GM23338 (cell line): ENCODE data around the gene OTC. TPM values are rescaled to one million over a fixed set of nuclear protein-coding genes. Genes with fewer than 3 reads are reported as not detected.

ENCODE experiments used
- ATAC-seq: fragments of 200-7000 bp; cut with Tn5 transposase; 3 replicates; pipeline ENCODE4 v1.9.1; 2020
- DNase-seq: peaks from one replicate; pipeline ENCODE4 v3.0.0-alpha.2; 2015; ENCODE audit warnings: low spot score
- H2AFZ ChIP-seq: fragments of 200-600 bp; sonication (generic); 2 replicates; pipeline ENCODE4 v1.8.0; 2016; ENCODE audit warnings: antibody characterized with exemption, mild to moderate bottlenecking, moderate library complexity
- H3F3A ChIP-seq: fragments of 200-600 bp; sonication (generic); replicated peaks from 2 replicates; pipeline ENCODE4 v1.8.0; 2017; ENCODE audit warnings: antibody characterized with exemption, mixed run types, low read depth
- H3K27ac ChIP-seq: fragments of 200-600 bp; sonication (generic); 2 replicates; pipeline ENCODE4 v1.6.1; 2016; ENCODE audit warnings: low read depth
- H3K27me3 ChIP-seq: fragments of 200-600 bp; sonication (generic); 2 replicates; pipeline ENCODE4 v1.8.0; 2016; ENCODE audit warnings: mild to moderate bottlenecking, mixed run types, moderate library complexity; ENCODE audit not compliant: insufficient read depth
- H3K36me3 ChIP-seq: fragments of 200-600 bp; sonication (generic); 2 replicates; pipeline ENCODE4 v1.8.0; 2016; ENCODE audit warnings: mild to moderate bottlenecking; ENCODE audit not compliant: insufficient read depth
- H3K4me1 ChIP-seq: fragments of 200-600 bp; sonication (generic); 2 replicates; pipeline ENCODE4 v1.8.0; 2016; ENCODE audit warnings: mild to moderate bottlenecking, moderate library complexity; ENCODE audit not compliant: insufficient read depth
- H3K4me2 ChIP-seq: fragments of 200-600 bp; sonication (generic); 2 replicates; pipeline ENCODE4 v1.7.1; 2017; ENCODE audit warnings: mixed run types
- H3K4me3 ChIP-seq: fragments of 200-600 bp; sonication (generic); 2 replicates; pipeline ENCODE4 v1.6.1; 2016; ENCODE audit warnings: mixed run types
- H3K79me2 ChIP-seq: fragments of 200-600 bp; sonication (generic); replicated peaks from 2 replicates; pipeline ENCODE4 v1.8.0; 2017; ENCODE audit warnings: mild to moderate bottlenecking; ENCODE audit not compliant: insufficient read depth
- H3K9me2 ChIP-seq: fragments of 200-600 bp; sonication (generic); 2 replicates; pipeline ENCODE4 v1.8.0; 2017; ENCODE audit not compliant: insufficient read depth
- H4K20me1 ChIP-seq: fragments of 200-600 bp; sonication (generic); replicated peaks from 2 replicates; pipeline ENCODE4 v1.8.0; 2017; ENCODE audit warnings: mild to moderate bottlenecking; ENCODE audit not compliant: insufficient read depth
- H3K27ac Mint-ChIP-seq: 2 replicates; pipeline ENCODE4 v1.8.0; 2020; ENCODE audit warnings: inconsistent platforms, mild to moderate bottlenecking, moderate library complexity, mixed read lengths
- H3K27me3 Mint-ChIP-seq: 3 replicates; pipeline ENCODE4 v1.8.0; 2022; ENCODE audit warnings: low read depth, mild to moderate bottlenecking, moderate library complexity, mixed read lengths, inconsistent platforms; ENCODE audit not compliant: insufficient read depth, poor library complexity
- H3K36me3 Mint-ChIP-seq: 3 replicates; pipeline ENCODE4 v1.8.0; 2021; ENCODE audit warnings: low read depth, mild to moderate bottlenecking, inconsistent platforms, moderate library complexity, mixed read lengths
- H3K4me1 Mint-ChIP-seq: 3 replicates; pipeline ENCODE4 v1.8.0; 2020; ENCODE audit warnings: mild to moderate bottlenecking, inconsistent platforms, mixed read lengths
- H3K4me3 Mint-ChIP-seq: 3 replicates; pipeline ENCODE4 v1.8.0; 2021; ENCODE audit warnings: moderate library complexity, mild to moderate bottlenecking, inconsistent platforms, mixed read lengths
- H3K9me3 Mint-ChIP-seq: 3 replicates; pipeline ENCODE4 v1.8.0; 2020; ENCODE audit warnings: moderate library complexity, mild to moderate bottlenecking, inconsistent platforms, mixed read lengths
- EZH2 ChIP-seq: fragments of 200-600 bp; sonication (generic); IDR thresholded peaks from one replicate; pipeline ENCODE4 v1.8.0; 2017; ENCODE audit warnings: antibody characterized with exemption, mild to moderate bottlenecking, low read depth; ENCODE audit not compliant: unreplicated experiment
- EZH2phosphoT487 ChIP-seq: fragments of 200-600 bp; sonication (generic); IDR thresholded peaks from one replicate; pipeline ENCODE4 v1.8.1; 2018; ENCODE audit warnings: antibody characterized with exemption; ENCODE audit not compliant: unreplicated experiment
- JUNB ChIP-seq: IDR thresholded peaks from one replicate; pipeline ENCODE4 v1.6.1; 2016; ENCODE audit warnings: antibody characterized with exemption; ENCODE audit not compliant: unreplicated experiment
- POLR2AphosphoS5 ChIP-seq: IDR thresholded peaks from 2 replicates; pipeline ENCODE4 v1.6.1; 2016; ENCODE audit warnings: antibody characterized with exemption, low read depth
- STAT1 ChIP-seq: IDR thresholded peaks from one replicate; pipeline ENCODE4 v1.6.1; 2016; ENCODE audit warnings: antibody characterized with exemption; ENCODE audit not compliant: unreplicated experiment
- ZNF114 ChIP-seq: fragments of 250-450 bp; sonication (Bioruptor Pico); IDR thresholded peaks from 2 replicates; pipeline ENCODE4 v1.5.0; 2020; ENCODE audit warnings: mild to moderate bottlenecking, moderate library complexity
- ZNF331 ChIP-seq: fragments of 250-450 bp; sonication (Bioruptor Pico); IDR thresholded peaks from 2 replicates; pipeline ENCODE4 v1.5.0; 2020; ENCODE audit warnings: low read depth, mild to moderate bottlenecking, moderate library complexity
- polyA plus RNA-seq: library from polyadenylated mRNA; unstranded; fragments of >200 nt; fragmentation: Nextera tagmentation; extraction: Ambion mirVana; gene quantifications from 2 replicates; pipeline ENCODE4 v1.2.1, GENCODE V29; 2016
- total RNA-seq: library from RNA; depleted of rRNA; stranded (reverse); fragments of >200 nt; shearing (Covaris generic); gene quantifications from 2 replicates; pipeline ENCODE4 v1.2.3, GENCODE V29; 2014
- TF ChIP-seq, protein P1 (sequence below), 2 experiments: fragments of 200-600 bp in 1 of 2; sonication (generic) in 1 of 2; conservative IDR thresholded peaks; 2 replicates each; pipeline versions ENCODE4 v1.5.1 to v1.6.1; 2016 to 2017; ENCODE audit warnings: antibody characterized with exemption in 2 of 2, low read depth in 2 of 2, mild to moderate bottlenecking in 2 of 2, moderate library complexity in 1 of 2
- TF ChIP-seq, protein P2 (sequence below): IDR thresholded peaks from one replicate; pipeline ENCODE4 v1.6.1; 2018; ENCODE audit warnings: antibody characterized with exemption; ENCODE audit not compliant: unreplicated experiment

Gene OTC
- total and polyA plus RNA-seq, 2 experiments from 2014 or later, result not detected

- H3K36me3 ChIP-seq, result no peaks in the 10 kb centered on the region
- TF ChIP-seq POLR2AphosphoS5 (no peak), JUNB (no peak), EZH2 (no peak), EZH2phosphoT487 (no peak), ZNF114 (CRISPR knock-in tag) (no peak), ZNF331 (no peak)
- TF ChIP-seq, protein P1, sequence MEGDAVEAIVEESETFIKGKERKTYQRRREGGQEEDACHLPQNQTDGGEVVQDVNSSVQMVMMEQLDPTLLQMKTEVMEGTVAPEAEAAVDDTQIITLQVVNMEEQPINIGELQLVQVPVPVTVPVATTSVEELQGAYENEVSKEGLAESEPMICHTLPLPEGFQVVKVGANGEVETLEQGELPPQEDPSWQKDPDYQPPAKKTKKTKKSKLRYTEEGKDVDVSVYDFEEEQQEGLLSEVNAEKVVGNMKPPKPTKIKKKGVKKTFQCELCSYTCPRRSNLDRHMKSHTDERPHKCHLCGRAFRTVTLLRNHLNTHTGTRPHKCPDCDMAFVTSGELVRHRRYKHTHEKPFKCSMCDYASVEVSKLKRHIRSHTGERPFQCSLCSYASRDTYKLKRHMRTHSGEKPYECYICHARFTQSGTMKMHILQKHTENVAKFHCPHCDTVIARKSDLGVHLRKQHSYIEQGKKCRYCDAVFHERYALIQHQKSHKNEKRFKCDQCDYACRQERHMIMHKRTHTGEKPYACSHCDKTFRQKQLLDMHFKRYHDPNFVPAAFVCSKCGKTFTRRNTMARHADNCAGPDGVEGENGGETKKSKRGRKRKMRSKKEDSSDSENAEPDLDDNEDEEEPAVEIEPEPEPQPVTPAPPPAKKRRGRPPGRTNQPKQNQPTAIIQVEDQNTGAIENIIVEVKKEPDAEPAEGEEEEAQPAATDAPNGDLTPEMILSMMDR (conservative IDR thresholded peaks at IDR 0.05; ENCODE audit: low read depth in 2 of 2), result no peak
- TF ChIP-seq, protein P2, sequence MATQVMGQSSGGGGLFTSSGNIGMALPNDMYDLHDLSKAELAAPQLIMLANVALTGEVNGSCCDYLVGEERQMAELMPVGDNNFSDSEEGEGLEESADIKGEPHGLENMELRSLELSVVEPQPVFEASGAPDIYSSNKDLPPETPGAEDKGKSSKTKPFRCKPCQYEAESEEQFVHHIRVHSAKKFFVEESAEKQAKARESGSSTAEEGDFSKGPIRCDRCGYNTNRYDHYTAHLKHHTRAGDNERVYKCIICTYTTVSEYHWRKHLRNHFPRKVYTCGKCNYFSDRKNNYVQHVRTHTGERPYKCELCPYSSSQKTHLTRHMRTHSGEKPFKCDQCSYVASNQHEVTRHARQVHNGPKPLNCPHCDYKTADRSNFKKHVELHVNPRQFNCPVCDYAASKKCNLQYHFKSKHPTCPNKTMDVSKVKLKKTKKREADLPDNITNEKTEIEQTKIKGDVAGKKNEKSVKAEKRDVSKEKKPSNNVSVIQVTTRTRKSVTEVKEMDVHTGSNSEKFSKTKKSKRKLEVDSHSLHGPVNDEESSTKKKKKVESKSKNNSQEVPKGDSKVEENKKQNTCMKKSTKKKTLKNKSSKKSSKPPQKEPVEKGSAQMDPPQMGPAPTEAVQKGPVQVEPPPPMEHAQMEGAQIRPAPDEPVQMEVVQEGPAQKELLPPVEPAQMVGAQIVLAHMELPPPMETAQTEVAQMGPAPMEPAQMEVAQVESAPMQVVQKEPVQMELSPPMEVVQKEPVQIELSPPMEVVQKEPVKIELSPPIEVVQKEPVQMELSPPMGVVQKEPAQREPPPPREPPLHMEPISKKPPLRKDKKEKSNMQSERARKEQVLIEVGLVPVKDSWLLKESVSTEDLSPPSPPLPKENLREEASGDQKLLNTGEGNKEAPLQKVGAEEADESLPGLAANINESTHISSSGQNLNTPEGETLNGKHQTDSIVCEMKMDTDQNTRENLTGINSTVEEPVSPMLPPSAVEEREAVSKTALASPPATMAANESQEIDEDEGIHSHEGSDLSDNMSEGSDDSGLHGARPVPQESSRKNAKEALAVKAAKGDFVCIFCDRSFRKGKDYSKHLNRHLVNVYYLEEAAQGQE, result no peak
- H3K4me3 ChIP-seq, result no peak overlapping the region
- H3K4me1 ChIP-seq, result no peaks in the 10 kb centered on the region
- Mint-ChIP-seq H3K4me3 (no peak overlapping the region), H3K4me1 (no peaks in the 10 kb centered on the region), H3K9me3 (no peaks in the 10 kb centered on the region; the same call in 1 of the 3 replicates), H3K27ac (no peak overlapping the region), H3K36me3 (no peaks in the 10 kb centered on the region), H3K27me3 (peaks cover 3% of the 10 kb centered on the region)
- no peaks in the 10 kb centered on the region for H4K20me1 ChIP-seq
- H3K79me2 ChIP-seq, result no peaks in the 10 kb centered on the region
- H3F3A ChIP-seq, result no peaks in the 10 kb centered on the region
- no peak overlapping the region for H2AFZ ChIP-seq
- H3K27me3 ChIP-seq, result no peaks in the 10 kb centered on the region
- no peak overlapping the region for H3K27ac ChIP-seq
- H3K9me2 ChIP-seq, result no peaks in the 10 kb centered on the region
- ATAC-seq (no peak), DNase-seq (no peak)
- H3K4me2 ChIP-seq, result no peak overlapping the region
Observed at GRCh38 chrX:38336538-38337240, 15.7 kb upstream of the OTC start.

- no peak for TF ChIP-seq STAT1
- DNase-seq, result no peak
- H3K4me1 ChIP-seq, result no peaks in the 10 kb centered on the region
- H4K20me1 ChIP-seq, result no peaks in the 10 kb centered on the region
- no peaks in the 10 kb centered on the region for H3K36me3 ChIP-seq
- Mint-ChIP-seq H3K36me3 (no peaks in the 10 kb centered on the region), H3K4me1 (no peaks in the 10 kb centered on the region), H3K27me3 (peaks cover 3% of the 10 kb centered on the region), H3K27ac (no peak overlapping the region), H3K9me3 (no peaks in the 10 kb centered on the region; the same call in 2 of the 3 replicates), H3K4me3 (no peak overlapping the region)
- H3K4me2 ChIP-seq, result no peak overlapping the region
- no peaks in the 10 kb centered on the region for H3K9me2 ChIP-seq
- H3K79me2 ChIP-seq, result no peaks in the 10 kb centered on the region
- no peaks in the 10 kb centered on the region for H3K27me3 ChIP-seq
- H3K27ac ChIP-seq, result no peak overlapping the region
- ATAC-seq, result no peak
- no peak overlapping the region for H2AFZ ChIP-seq
- no peaks in the 10 kb centered on the region for H3F3A ChIP-seq
- no peak overlapping the region for H3K4me3 ChIP-seq
Observed at GRCh38 chrX:38341442-38341841, 11.0 kb upstream of the OTC start.
